OCI-LY7 (cell line): ENCODE data around the gene GCFC2. TPM values are rescaled to one million over a fixed set of nuclear protein-coding genes. Genes with fewer than 3 reads are reported as not detected.

Experiments
- BruUV-seq: library from RNA; stranded (reverse); fragments of 400-500 nt; replicated peaks from 2 replicates; lab custom pipeline; 2021; lab: Mats Ljungman, UMichigan
- CTCF ChIA-PET: fragments of 300-600 bp; sonication (Branson Sonifier 250); formaldehyde crosslinking; loops from one replicate; lab custom pipeline; 2022; ENCODE audit warnings: antibody characterized with exemption; ENCODE audit not compliant: unreplicated experiment; lab: Charles Lee
- POLR2A ChIA-PET: fragments of 300-600 bp; sonication (Branson Sonifier 250); formaldehyde crosslinking; loops from one replicate; lab custom pipeline; 2022; ENCODE audit warnings: antibody characterized with exemption; lab: Charles Lee
- DNase-seq: peaks from one replicate; pipeline ENCODE4 v3.0.0-alpha.2; 2015; ENCODE audit warnings: low spot score
- H2AFZ ChIP-seq: fragments of 200-600 bp; sonication (generic), shearing (Covaris generic); 2 replicates; pipeline ENCODE4 v1.6.1; 2014; ENCODE audit warnings: mild to moderate bottlenecking, antibody characterized with exemption, low read length, moderate library complexity
- H3K27ac ChIP-seq: fragments of 200-600 bp; sonication (generic); 2 replicates; pipeline ENCODE4 v1.5.1; 2014; ENCODE audit warnings: mixed run types, low read depth, mild to moderate bottlenecking, moderate library complexity, low read length, inconsistent platforms; ENCODE audit not compliant: poor library complexity, severe bottlenecking
- H3K36me3 ChIP-seq: fragments of 200-600 bp; sonication (generic); 2 replicates; pipeline ENCODE4 v1.6.1; 2014; ENCODE audit warnings: mild to moderate bottlenecking, antibody characterized with exemption, low read length, moderate library complexity, mixed read lengths; ENCODE audit not compliant: insufficient read depth
- H3K4me1 ChIP-seq: fragments of 200-600 bp; sonication (generic); 2 replicates; pipeline ENCODE4 v1.5.1; 2014; ENCODE audit warnings: mild to moderate bottlenecking, low read length; ENCODE audit not compliant: insufficient read depth, poor library complexity, severe bottlenecking
- H3K4me2 ChIP-seq: fragments of 200-600 bp; sonication (generic); 2 replicates; pipeline ENCODE4 v1.6.1; 2014; ENCODE audit warnings: mild to moderate bottlenecking, low read length
- H3K4me3 ChIP-seq: fragments of 200-600 bp; sonication (generic); 2 replicates; pipeline ENCODE4 v1.5.1; 2014; ENCODE audit warnings: mild to moderate bottlenecking, low read depth, low read length; ENCODE audit not compliant: poor library complexity, severe bottlenecking
- H3K79me2 ChIP-seq: fragments of 200-600 bp; sonication (generic); 2 replicates; pipeline ENCODE4 v1.6.1; 2016; ENCODE audit warnings: low read depth, mild to moderate bottlenecking, low read length, moderate library complexity, mixed read lengths; ENCODE audit not compliant: insufficient read depth
- H3K9me2 ChIP-seq: fragments of 200-600 bp; sonication (generic); 2 replicates; pipeline ENCODE4 v1.6.1; 2016; ENCODE audit warnings: mild to moderate bottlenecking, low read length, mixed read lengths; ENCODE audit not compliant: insufficient read depth
- H3K9me3 ChIP-seq: fragments of 200-600 bp; sonication (generic); 2 replicates; pipeline ENCODE4 v1.6.1; 2014; ENCODE audit warnings: mild to moderate bottlenecking, mixed run types, low read length, mixed read lengths
- H4K20me1 ChIP-seq: fragments of 200-600 bp; sonication (generic); 2 replicates; pipeline ENCODE4 v1.6.1; 2014; ENCODE audit warnings: mild to moderate bottlenecking, antibody characterized with exemption, low read length, moderate library complexity, mixed read lengths; ENCODE audit not compliant: insufficient read depth
- EZH2phosphoT487 ChIP-seq: fragments of 200-600 bp; sonication (generic); IDR thresholded peaks from 2 replicates; pipeline ENCODE4 v1.6.1; 2018; ENCODE audit warnings: low read depth, borderline replicate concordance, mild to moderate bottlenecking, mixed run types, antibody characterized with exemption, low read length, moderate library complexity, mixed read lengths
- intact Hi-C: fragments of 100-400 bp; cut with micrococcal nuclease; formaldehyde crosslinking; loops from one replicate; pipeline ENCODE4 v1.10.0; 2022; ENCODE audit not compliant: unreplicated experiment
- total RNA-seq, 2 experiments: library from RNA; depleted of rRNA in 1 of 2; stranded (reverse); fragments of >200 nt in 1 of 2; shearing (Covaris generic) in 1 of 2; gene quantifications; 2 replicates each; pipeline ENCODE4 v1.2.3, GENCODE V29; 2014 to 2022
- TF ChIP-seq, protein P1 (sequence below): fragments of 200-600 bp; sonication (generic); conservative IDR thresholded peaks from 2 replicates; pipeline ENCODE4 v1.5.1; 2014; ENCODE audit warnings: mild to moderate bottlenecking, antibody characterized with exemption, low read length, moderate library complexity, mixed read lengths

GCFC2 gene
- total RNA-seq, 2 experiments from 2014 or later: 19.3 to 21.8 TPM

DNA sequence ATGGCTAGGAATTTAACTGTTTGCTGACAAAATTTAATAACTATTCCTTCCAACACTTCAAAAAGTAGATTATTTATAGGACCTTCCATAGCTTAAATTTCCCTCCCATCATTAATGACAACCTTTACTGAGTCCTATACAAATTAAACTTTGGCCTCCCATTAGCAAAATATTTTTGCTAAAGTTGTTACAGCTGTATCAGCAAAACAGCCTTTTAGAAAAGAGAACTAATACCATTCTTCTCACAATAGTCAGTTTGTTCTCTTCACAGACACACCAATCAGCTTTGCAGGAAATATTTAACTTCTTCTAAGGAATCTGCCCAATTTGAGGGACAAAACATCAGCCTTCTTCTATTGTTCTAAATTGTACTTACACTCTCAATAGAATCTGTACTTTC, 12.0 kb upstream of the GCFC2 start:
- Histone ChIP-seq H4K20me1 (no peaks in the 10 kb centered on the region), H3K9me3 (no peaks in the 10 kb centered on the region), H3K4me3 (no peak overlapping the region), H3K4me2 (no peak overlapping the region), H3K79me2 (no peaks in the 10 kb centered on the region), H3K4me1 (no peaks in the 10 kb centered on the region), H3K9me2 (no peaks in the 10 kb centered on the region), H2AFZ (no peak overlapping the region), H3K36me3 (no peaks in the 10 kb centered on the region), H3K27ac (no peak overlapping the region)
- TF ChIP-seq, protein P1, sequence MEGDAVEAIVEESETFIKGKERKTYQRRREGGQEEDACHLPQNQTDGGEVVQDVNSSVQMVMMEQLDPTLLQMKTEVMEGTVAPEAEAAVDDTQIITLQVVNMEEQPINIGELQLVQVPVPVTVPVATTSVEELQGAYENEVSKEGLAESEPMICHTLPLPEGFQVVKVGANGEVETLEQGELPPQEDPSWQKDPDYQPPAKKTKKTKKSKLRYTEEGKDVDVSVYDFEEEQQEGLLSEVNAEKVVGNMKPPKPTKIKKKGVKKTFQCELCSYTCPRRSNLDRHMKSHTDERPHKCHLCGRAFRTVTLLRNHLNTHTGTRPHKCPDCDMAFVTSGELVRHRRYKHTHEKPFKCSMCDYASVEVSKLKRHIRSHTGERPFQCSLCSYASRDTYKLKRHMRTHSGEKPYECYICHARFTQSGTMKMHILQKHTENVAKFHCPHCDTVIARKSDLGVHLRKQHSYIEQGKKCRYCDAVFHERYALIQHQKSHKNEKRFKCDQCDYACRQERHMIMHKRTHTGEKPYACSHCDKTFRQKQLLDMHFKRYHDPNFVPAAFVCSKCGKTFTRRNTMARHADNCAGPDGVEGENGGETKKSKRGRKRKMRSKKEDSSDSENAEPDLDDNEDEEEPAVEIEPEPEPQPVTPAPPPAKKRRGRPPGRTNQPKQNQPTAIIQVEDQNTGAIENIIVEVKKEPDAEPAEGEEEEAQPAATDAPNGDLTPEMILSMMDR: no peak
- TF ChIP-seq EZH2phosphoT487: no peak
- ChIA-PET POLR2A (interaction anchor here (0.9 to 1.6 kb wide), 2 partner anchors 12 to 265 kb away, joined by 4 to 8 read pairs; partner anchors contain the start of gene GCFC2), CTCF (no interaction called here)
- intact Hi-C loops: no loop called here
- BruUV-seq: no TSS peak
- no peak for DNase-seq

DNA sequence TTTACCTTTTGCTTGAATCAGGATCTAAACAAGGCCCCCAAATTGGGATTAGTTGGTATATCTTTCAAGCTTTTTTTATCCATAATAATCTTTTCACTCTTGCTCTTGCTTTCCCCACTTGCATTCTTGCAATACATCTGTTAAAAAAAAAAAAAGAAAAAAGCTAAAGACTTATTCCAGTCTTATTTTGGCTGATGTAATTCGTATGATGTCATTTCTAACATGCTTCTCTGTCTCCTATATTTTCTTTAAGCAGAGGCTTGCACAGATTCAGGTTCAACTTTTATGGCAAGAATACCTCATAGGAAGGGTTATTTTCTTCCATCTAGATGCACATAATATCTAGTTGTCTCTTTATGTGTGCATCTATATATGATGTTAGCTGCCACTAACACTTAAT, 9.8 kb upstream of the GCFC2 start:
- Histone ChIP-seq H3K4me1 (no peaks in the 10 kb centered on the region), H3K27ac (no peak overlapping the region), H3K4me2 (no peak overlapping the region), H3K9me2 (no peaks in the 10 kb centered on the region), H3K9me3 (no peaks in the 10 kb centered on the region), H4K20me1 (no peaks in the 10 kb centered on the region), H3K79me2 (no peaks in the 10 kb centered on the region), H2AFZ (no peak overlapping the region), H3K36me3 (no peaks in the 10 kb centered on the region), H3K4me3 (no peak overlapping the region)
- intact Hi-C loops: no loop called here
- POLR2A ChIA-PET: interaction anchor here (1.1 to 1.4 kb wide), 3 partner anchors 9 to 31 kb away, joined by 3 to 4 read pairs (median 3); no protein-coding TSS in a partner anchor
- no TSS peak for BruUV-seq
- DNase-seq: no peak
- CTCF ChIA-PET: no interaction called here
- TF ChIP-seq EZH2phosphoT487: no peak
- TF ChIP-seq, protein P1: no peak

DNA sequence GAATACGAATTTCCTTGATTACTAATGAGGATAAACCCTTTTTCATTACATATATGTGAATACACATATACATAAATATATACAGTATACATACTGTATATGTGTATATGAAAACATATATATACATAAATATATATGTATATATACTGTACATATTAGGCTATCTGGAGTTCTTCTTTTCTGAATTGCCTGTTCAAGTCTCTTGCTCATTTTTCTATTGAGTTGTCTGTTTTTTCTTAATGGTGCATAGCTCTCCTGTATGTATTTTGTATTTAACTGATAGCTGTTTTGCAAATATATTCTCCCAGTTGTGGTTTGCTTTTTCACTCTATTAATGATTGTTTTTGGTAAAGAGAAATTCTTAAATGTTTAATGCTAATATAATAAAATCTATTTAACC, 8.9 kb upstream of the GCFC2 start:
- no peak for DNase-seq
- Histone ChIP-seq H3K4me3 (no peak overlapping the region), H3K4me2 (no peak overlapping the region), H3K9me2 (no peaks in the 10 kb centered on the region), H3K9me3 (no peaks in the 10 kb centered on the region), H3K79me2 (no peaks in the 10 kb centered on the region), H2AFZ (no peak overlapping the region), H4K20me1 (no peaks in the 10 kb centered on the region), H3K4me1 (no peaks in the 10 kb centered on the region), H3K27ac (no peak overlapping the region), H3K36me3 (no peaks in the 10 kb centered on the region)
- CTCF ChIA-PET: no interaction called here
- BruUV-seq: no TSS peak
- TF ChIP-seq, protein P1: no peak
- no peak for TF ChIP-seq EZH2phosphoT487
- POLR2A ChIA-PET: interaction anchor here (0.7 to 1.3 kb wide), 3 partner anchors 10 to 1417 kb away, joined by 3 to 4 read pairs (median 3); no protein-coding TSS in a partner anchor
- intact Hi-C loops: no loop called here
